Bone marrow (tissue), 2 donors: ENCODE measurements around the gene KRTAP5-11.
"Not testable (repeated sequence)": the region's sequence is repeated elsewhere in the genome, so short reads cannot be mapped to it uniquely, and the experiment has no call there.

Experiments used
- DNase-seq, 2 donors: peaks; one replicate each; lab custom pipeline; 2025; lab: John Stamatoyannopoulos, UW

The KRTAP5-11 gene

GRCh38 chr11:71556018-71556417 lies 26.7 kb downstream of the KRTAP5-11 start:
- no peak for DNase-seq

- DNase-seq: no peak
These were observed 27.2 kb downstream of the KRTAP5-11 start for GRCh38 chr11:71555508-71555907.

- DNase-seq: no peak
These were observed 27.7 kb downstream of the KRTAP5-11 start for GRCh38 chr11:71554996-71555395.

GRCh38 chr11:71551711-71552110 lies 31.0 kb downstream of the KRTAP5-11 start:
- peak in 1 of 2 donors; percentile 30 for DNase-seq

GRCh38 chr11:71548716-71549151 lies 33.9 kb downstream of the KRTAP5-11 start:
- DNase-seq: no peak

- DNase-seq: no peak
These were observed 34.6 kb downstream of the KRTAP5-11 start, which contains the start of gene KRTAP5-9 for GRCh38 chr11:71548120-71548519. Gene KRTAP5-9 (plus strand): TSS chr11:71548420. CDS start chr11:71548658, 238 bp downstream.

- DNase-seq: no peak
These were observed 37.2 kb downstream of the KRTAP5-11 start for GRCh38 chr11:71545405-71545966.

- no peak for DNase-seq
These were observed 38.0 kb downstream of the KRTAP5-11 start for GRCh38 chr11:71544525-71545214.

GRCh38 chr11:71543866-71544265 lies 38.8 kb downstream of the KRTAP5-11 start:
- peak in 1 of 2 donors; percentile 78 for DNase-seq

GRCh38 chr11:71542879-71543777 lies 39.5 kb downstream of the KRTAP5-11 start:
- peak in 1 of 2 donors; percentile 23 for DNase-seq

- no peak for DNase-seq
These were observed 40.3 kb downstream of the KRTAP5-11 start for GRCh38 chr11:71542382-71542781.

GRCh38 chr11:71540521-71541304 lies 42.0 kb downstream of the KRTAP5-11 start:
- not testable (repeated sequence) for DNase-seq

- DNase-seq: not testable (repeated sequence)
These were observed 42.7 kb downstream of the KRTAP5-11 start for GRCh38 chr11:71539971-71540370.

- DNase-seq: no peak
These were observed 43.7 kb downstream of the KRTAP5-11 start for GRCh38 chr11:71539017-71539416.

- no peak for DNase-seq
These were observed 44.0 kb downstream of the KRTAP5-11 start for GRCh38 chr11:71538666-71538990.

- DNase-seq: not testable (repeated sequence)
These were observed 44.6 kb downstream of the KRTAP5-11 start, which contains the start of gene KRTAP5-8 for GRCh38 chr11:71537977-71538665. Gene KRTAP5-8 (plus strand): TSS chr11:71538025. CDS start chr11:71538056, 31 bp downstream.

GRCh38 chr11:71537537-71537936 lies 45.1 kb downstream of the KRTAP5-11 start:
- no peak for DNase-seq

GRCh38 chr11:71535825-71536224 lies 46.9 kb downstream of the KRTAP5-11 start:
- DNase-seq: no peak

GRCh38 chr11:71534711-71535608 lies 47.7 kb downstream of the KRTAP5-11 start:
- DNase-seq: not testable (repeated sequence)

- no peak for DNase-seq
These were observed 50.6 kb downstream of the KRTAP5-11 start for GRCh38 chr11:71532036-71532610.
